ENCODE measurements around the gene ESYT2. TPM values are rescaled to one million over a fixed set of nuclear protein-coding genes. Genes with fewer than 3 reads are reported as not detected.

ESYT2 gene
- total and polyA plus RNA-seq, 2 of the 4 experiments (the other 2 are of a cell fraction) = 26.7 to 69.9 TPM

GRCh38 chr7:158748335-158748734 is 81.0 kb downstream of the ESYT2 start:
- WGBS, 2 experiments (ENCODE audit: extremely low coverage in 2 of 2, insufficient read length in 1 of 2) = 88% methylated on average over 6 of the region's 10 CpGs; no CpG with 5 or more reads in 1 of the 2 experiments
- no peak overlapping the region for H3K14ac ChIP-seq (replicated peaks; ENCODE audit: low read depth, low read length)
- in situ Hi-C loops (cut with MboI; ENCODE audit: low sequenced_read_pairs) = no loop called here

More at GRCh38 chr7:158748335-158748734, 81.0 kb downstream of the ESYT2 start:
- Histone ChIP-seq H4K20me1 (ENCODE audit: insufficient read depth, low read length) (no peaks in the 10 kb centered on the region; the same call in 1 of the 2 replicates), H2AK9ac (replicated peaks; ENCODE audit: low read depth, low read length, poor library complexity) (no peak overlapping the region), H3K27me3 (ENCODE audit: control insufficient read depth, insufficient read depth, low read length) (no peaks in the 10 kb centered on the region), H3K4ac (ENCODE audit: low read depth, low read length) (no peak overlapping the region), H3K56ac (ENCODE audit: extremely low read depth, insufficient read depth, low read length) (no peak overlapping the region), H3K27ac (ENCODE audit: insufficient read depth, low read length) (no peak overlapping the region), H2AK5ac (ENCODE audit: low read depth, low read length) (no peak overlapping the region), H3K36me3 (ENCODE audit: control insufficient read depth, insufficient read depth, low read length) (peaks cover 32% of the 10 kb centered on the region), H4K8ac (ENCODE audit: low read depth in 2 of 2, low read length in 2 of 2) (no peak overlapping the region), H3K9me3 (ENCODE audit: control insufficient read depth, insufficient read depth, low read length) (no peaks in the 10 kb centered on the region), H2BK5ac (ENCODE audit: low read depth, low read length, poor library complexity, severe bottlenecking) (no peak overlapping the region), H4K91ac (ENCODE audit: insufficient read depth, low read depth, low read length) (no peak overlapping the region), H3K9ac (ENCODE audit: low read depth, low read length) (no peak overlapping the region), H3K23ac (ENCODE audit: low read depth, low read length) (no peak overlapping the region), H4K5ac (ENCODE audit: low read depth, low read length) (no peak overlapping the region), H3K9me1 (ENCODE audit: insufficient read depth, low read length) (no peaks in the 10 kb centered on the region), H3K4me2 (ENCODE audit: low read depth, low read length) (no peak overlapping the region), H3K4me3 (ENCODE audit: insufficient read depth, low read depth, low read length) (no peak overlapping the region), H3K18ac (ENCODE audit: low read depth, low read length) (no peak overlapping the region), H2AFZ (replicated peaks; ENCODE audit: low read length, poor library complexity) (no peak overlapping the region), H2BK20ac (ENCODE audit: low read depth, low read length) (no peak overlapping the region), H3K79me1 (ENCODE audit: low read depth in 1 of 2, low read length in 2 of 2) (no peaks in the 10 kb centered on the region; a peak in 2 of 4 replicates), H3K4me1 (ENCODE audit: control insufficient read depth, insufficient read depth, low read length) (no peaks in the 10 kb centered on the region), H2BK15ac (ENCODE audit: low read depth, low read length) (no peak overlapping the region), H2BK120ac (ENCODE audit: low read depth, low read length) (no peak overlapping the region)
- DNase-seq (no peak), ATAC-seq (ENCODE audit: low read depth) (no peak)
- dilution Hi-C loops (cut with HindIII; ENCODE audit: low sequenced_read_pairs, unreplicated experiment) (no loop called here), intact Hi-C loops (cut with micrococcal nuclease) (no loop called here)
- no TSS peak for BruUV-seq (replicated peaks)
- CTCF ChIA-PET = interaction anchor here (0.9 kb wide), 1 partner anchor 21 kb away, joined by 3 read pairs; no protein-coding TSS in a partner anchor
- POLR2A ChIA-PET (ENCODE audit: unreplicated experiment) = no interaction called here
- TF ChIP-seq FOS (IDR thresholded peaks at IDR 0.05; ENCODE audit: low read depth, low read length) (no peak), POLR2A (IDR thresholded peaks at IDR 0.05; ENCODE audit: low read depth, low read length) (no peak), RCOR1 (IDR thresholded peaks at IDR 0.05; ENCODE audit: insufficient replicate concordance, low read length) (no peak), NFE2L2 (IDR thresholded peaks at IDR 0.05; ENCODE audit: low read depth, low read length) (no peak), SMC3 (IDR thresholded peaks at IDR 0.05; ENCODE audit: low read depth, low read length) (no peak), CHD1 (IDR thresholded peaks at IDR 0.05; ENCODE audit: low read depth, low read length) (no peak), CTCF (conservative IDR thresholded peaks at IDR 0.05; ENCODE audit: low read depth, low read length) (no peak), BHLHE40 (IDR thresholded peaks at IDR 0.05; ENCODE audit: low read depth, low read length) (no peak), MXI1 (IDR thresholded peaks at IDR 0.05; ENCODE audit: borderline replicate concordance, low read depth, low read length) (no peak), MAZ (IDR thresholded peaks at IDR 0.05; ENCODE audit: borderline replicate concordance, low read depth, low read length) (no peak)
